NOMO-1 treated with dmso at 0.1 percent for 144 hours (cell line): ENCODE results near the gene KLF13.

Experiments used
- DNase-seq: peaks from one replicate; lab custom pipeline; 2025; ENCODE audit not compliant: unreplicated experiment; lab: John Stamatoyannopoulos, UW

Gene KLF13

GRCh38 chr15:31298707-31299172, 27.9 kb upstream of the KLF13 start:
- DNase-seq, result no peak

- no peak for DNase-seq
Observed at GRCh38 chr15:31300208-31300661, 26.4 kb upstream of the KLF13 start.

GRCh38 chr15:31300981-31301672, 25.5 kb upstream of the KLF13 start:
- DNase-seq, result no peak

- no peak for DNase-seq
Observed at GRCh38 chr15:31301673-31301990, 25.0 kb upstream of the KLF13 start.

- no peak for DNase-seq
Observed at GRCh38 chr15:31302029-31302657, 24.5 kb upstream of the KLF13 start.

- DNase-seq, result no peak
Observed at GRCh38 chr15:31302778-31303725, 23.6 kb upstream of the KLF13 start.

- DNase-seq, result no peak
Observed at GRCh38 chr15:31303726-31304648, 22.6 kb upstream of the KLF13 start.

GRCh38 chr15:31304751-31305365, 21.8 kb upstream of the KLF13 start:
- no peak for DNase-seq

- no peak for DNase-seq
Observed at GRCh38 chr15:31305375-31305774, 21.3 kb upstream of the KLF13 start.

- no peak for DNase-seq
Observed at GRCh38 chr15:31305796-31306425, 20.7 kb upstream of the KLF13 start.

GRCh38 chr15:31306426-31307269, 20.0 kb upstream of the KLF13 start:
- no peak for DNase-seq

- no peak for DNase-seq
Observed at GRCh38 chr15:31307270-31308184, 19.1 kb upstream of the KLF13 start.

GRCh38 chr15:31308185-31308639, 18.4 kb upstream of the KLF13 start:
- no peak for DNase-seq

- no peak for DNase-seq
Observed at GRCh38 chr15:31309893-31310606, 16.6 kb upstream of the KLF13 start.

GRCh38 chr15:31311735-31312619, 14.7 kb upstream of the KLF13 start:
- DNase-seq, result no peak

- DNase-seq, result no peak
Observed at GRCh38 chr15:31313223-31313622, 13.4 kb upstream of the KLF13 start.
